Measurements from ENCODE around the gene PPP2R1A.
"Not testable (repeated sequence)": the region's sequence is repeated elsewhere in the genome, so short reads cannot be mapped to it uniquely, and the experiment has no call there.

PPP2R1A gene

DNA sequence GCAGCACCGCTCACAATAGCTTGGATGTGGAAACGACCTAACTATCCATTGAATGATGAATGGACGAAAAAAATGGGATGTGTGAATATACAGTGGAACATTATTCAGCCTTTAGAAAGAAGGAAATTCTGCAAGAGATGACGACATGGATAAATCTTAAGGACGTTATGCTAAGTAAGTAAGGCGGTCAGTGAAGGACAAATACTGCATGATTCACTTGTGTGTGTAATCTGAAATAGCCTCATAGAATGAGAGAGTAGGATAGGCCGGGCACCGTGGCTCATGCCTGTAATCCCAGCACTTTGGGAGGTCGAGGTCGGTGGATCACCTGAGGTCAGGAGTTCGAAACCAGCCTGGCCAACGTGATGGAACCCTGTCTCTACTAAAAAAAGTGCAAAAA lies 54.2 kb downstream of the PPP2R1A start:
- H3K36me3 ChIP-seq (ENCODE audit: control insufficient read depth in 4 of 4, insufficient read depth in 4 of 4, low read length in 3 of 4): no peaks in the 10 kb centered on the region
- 93% methylated on average over 12 of the region's 12 CpGs for WGBS (ENCODE audit: insufficient coverage)
- no peak overlapping the region for H3K4me3 ChIP-seq (ENCODE audit: control insufficient read depth in 1 of 7, extremely low read depth in 1 of 7, insufficient read depth in 4 of 7, low read depth in 2 of 7, low read length in 6 of 7)
- no peaks in the 10 kb centered on the region for H3K27me3 ChIP-seq (replicated peaks in 2 of 5; ENCODE audit: control insufficient read depth in 4 of 5, insufficient read depth in 5 of 5, low read length in 4 of 5)
- ChIA-PET CTCF (interaction anchor here (1.6 kb wide), 1 partner anchor 808 kb away, joined by 3 read pairs; no protein-coding TSS in a partner anchor), POLR2A (interaction anchor here (0.7 kb wide), 1 partner anchor 208 kb away, joined by 5 read pairs; no protein-coding TSS in a partner anchor)
- H3K27ac ChIP-seq (ENCODE audit: insufficient read depth in 1 of 2, low read depth in 1 of 2, low read length in 2 of 2, poor library complexity in 1 of 2, severe bottlenecking in 2 of 2): no peak overlapping the region
- peaks cover 0 to 2% (median 0%) of the 10 kb centered on the region in 5 experiments for H3K9me3 ChIP-seq (ENCODE audit: control extremely low read depth in 1 of 5, control insufficient read depth in 4 of 5, insufficient read depth in 2 of 5, low read depth in 1 of 5, low read length in 4 of 5)
- no peak for DNase-seq
- no peaks in the 10 kb centered on the region for H3K4me1 ChIP-seq (ENCODE audit: control extremely low read depth in 1 of 4, control insufficient read depth in 4 of 4, insufficient read depth in 4 of 4, low read length in 3 of 4)

- Histone ChIP-seq H3K27me3 (replicated peaks in 2 of 5; ENCODE audit: control insufficient read depth in 4 of 5, insufficient read depth in 5 of 5, low read length in 4 of 5) (no peaks in the 10 kb centered on the region), H3K4me3 (ENCODE audit: control insufficient read depth in 1 of 7, extremely low read depth in 1 of 7, insufficient read depth in 4 of 7, low read depth in 2 of 7, low read length in 6 of 7) (no peak overlapping the region), H3K9me3 (ENCODE audit: control extremely low read depth in 1 of 5, control insufficient read depth in 4 of 5, insufficient read depth in 2 of 5, low read depth in 1 of 5, low read length in 4 of 5) (peaks cover 0 to 2% (median 0%) of the 10 kb centered on the region in 5 experiments), H3K4me1 (ENCODE audit: control extremely low read depth in 1 of 4, control insufficient read depth in 4 of 4, insufficient read depth in 4 of 4, low read length in 3 of 4) (no peaks in the 10 kb centered on the region), H3K27ac (ENCODE audit: insufficient read depth in 1 of 2, low read depth in 1 of 2, low read length in 2 of 2, poor library complexity in 1 of 2, severe bottlenecking in 2 of 2) (no peak overlapping the region), H3K36me3 (ENCODE audit: control insufficient read depth in 4 of 4, insufficient read depth in 4 of 4, low read length in 3 of 4) (no peaks in the 10 kb centered on the region)
- ChIA-PET POLR2A (no interaction called here), CTCF (interaction anchor here (0.9 to 2.9 kb wide), 4 partner anchors 11 to 501 kb away, joined by 3 to 10 read pairs (median 4); no protein-coding TSS in a partner anchor)
- 28% methylated on average over 6 of the region's 6 CpGs for WGBS (ENCODE audit: insufficient coverage)
- DNase-seq: peak; percentile 76 to 85 (median 80)
These were observed 58.4 kb downstream of the PPP2R1A start for GRCh38 chr19:52248241-52248640.

DNA sequence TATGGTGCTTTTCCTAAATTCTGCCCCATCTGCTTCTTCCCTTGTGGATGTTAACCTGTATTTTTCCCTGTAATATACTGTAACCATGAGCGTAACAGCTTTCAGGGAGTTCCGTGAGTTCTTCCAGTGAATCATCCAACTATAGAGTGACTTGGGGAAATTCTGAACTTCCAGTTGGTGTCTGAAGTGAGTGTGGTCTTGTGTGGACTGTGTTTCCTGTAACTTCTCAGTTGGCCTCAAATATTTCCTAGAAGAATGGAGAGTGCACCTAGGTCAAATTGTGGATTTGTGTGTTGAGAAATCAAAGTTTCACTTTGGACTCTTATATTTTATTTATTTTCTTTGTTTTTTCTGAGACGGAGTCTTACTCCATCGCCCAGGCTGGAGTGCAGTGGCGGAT lies 68.6 kb downstream of the PPP2R1A start:
- DNase-seq: no peak
- ChIA-PET POLR2A (no interaction called here), CTCF (no interaction called here)
- peaks cover 0 to 13% (median 0%) of the 10 kb centered on the region in 5 experiments for H3K9me3 ChIP-seq (ENCODE audit: control extremely low read depth in 1 of 5, control insufficient read depth in 4 of 5, insufficient read depth in 2 of 5, low read depth in 1 of 5, low read length in 4 of 5)
- WGBS (ENCODE audit: insufficient coverage): 100% methylated on average over 2 of the region's 5 CpGs
- no peaks in the 10 kb centered on the region for H3K27me3 ChIP-seq (replicated peaks in 2 of 5; ENCODE audit: control insufficient read depth in 4 of 5, insufficient read depth in 5 of 5, low read length in 4 of 5)
- no peak overlapping the region for H3K27ac ChIP-seq (ENCODE audit: insufficient read depth in 1 of 2, low read depth in 1 of 2, low read length in 2 of 2, poor library complexity in 1 of 2, severe bottlenecking in 2 of 2)
- no peak overlapping the region for H3K4me3 ChIP-seq (ENCODE audit: control insufficient read depth in 1 of 7, extremely low read depth in 1 of 7, insufficient read depth in 4 of 7, low read depth in 2 of 7, low read length in 6 of 7)
- no peaks in the 10 kb centered on the region for H3K4me1 ChIP-seq (ENCODE audit: control extremely low read depth in 1 of 4, control insufficient read depth in 4 of 4, insufficient read depth in 4 of 4, low read length in 3 of 4)
- no peaks in the 10 kb centered on the region for H3K36me3 ChIP-seq (ENCODE audit: control insufficient read depth in 4 of 4, insufficient read depth in 4 of 4, low read length in 3 of 4)

- POLR2A ChIA-PET; H3K9me3 ChIP-seq (ENCODE audit: control extremely low read depth in 1 of 5, control insufficient read depth in 4 of 5, insufficient read depth in 2 of 5, low read depth in 1 of 5, low read length in 4 of 5); H3K4me3 ChIP-seq (ENCODE audit: control insufficient read depth in 1 of 7, extremely low read depth in 1 of 7, insufficient read depth in 4 of 7, low read depth in 2 of 7, low read length in 6 of 7); H3K4me1 ChIP-seq (ENCODE audit: control extremely low read depth in 1 of 4, control insufficient read depth in 4 of 4, insufficient read depth in 4 of 4, low read length in 3 of 4); DNase-seq; H3K27ac ChIP-seq (ENCODE audit: insufficient read depth in 1 of 2, low read depth in 1 of 2, low read length in 2 of 2, poor library complexity in 1 of 2, severe bottlenecking in 2 of 2); H3K27me3 ChIP-seq (replicated peaks in 2 of 5; ENCODE audit: control insufficient read depth in 4 of 5, insufficient read depth in 5 of 5, low read length in 4 of 5); CTCF ChIA-PET; H3K36me3 ChIP-seq (ENCODE audit: control insufficient read depth in 4 of 4, insufficient read depth in 4 of 4, low read length in 3 of 4): not testable (repeated sequence)
- WGBS (ENCODE audit: insufficient coverage): 100% methylated on average over 1 of the region's 6 CpGs
These were observed 75.7 kb downstream of the PPP2R1A start for GRCh38 chr19:52265556-52265955.

DNA sequence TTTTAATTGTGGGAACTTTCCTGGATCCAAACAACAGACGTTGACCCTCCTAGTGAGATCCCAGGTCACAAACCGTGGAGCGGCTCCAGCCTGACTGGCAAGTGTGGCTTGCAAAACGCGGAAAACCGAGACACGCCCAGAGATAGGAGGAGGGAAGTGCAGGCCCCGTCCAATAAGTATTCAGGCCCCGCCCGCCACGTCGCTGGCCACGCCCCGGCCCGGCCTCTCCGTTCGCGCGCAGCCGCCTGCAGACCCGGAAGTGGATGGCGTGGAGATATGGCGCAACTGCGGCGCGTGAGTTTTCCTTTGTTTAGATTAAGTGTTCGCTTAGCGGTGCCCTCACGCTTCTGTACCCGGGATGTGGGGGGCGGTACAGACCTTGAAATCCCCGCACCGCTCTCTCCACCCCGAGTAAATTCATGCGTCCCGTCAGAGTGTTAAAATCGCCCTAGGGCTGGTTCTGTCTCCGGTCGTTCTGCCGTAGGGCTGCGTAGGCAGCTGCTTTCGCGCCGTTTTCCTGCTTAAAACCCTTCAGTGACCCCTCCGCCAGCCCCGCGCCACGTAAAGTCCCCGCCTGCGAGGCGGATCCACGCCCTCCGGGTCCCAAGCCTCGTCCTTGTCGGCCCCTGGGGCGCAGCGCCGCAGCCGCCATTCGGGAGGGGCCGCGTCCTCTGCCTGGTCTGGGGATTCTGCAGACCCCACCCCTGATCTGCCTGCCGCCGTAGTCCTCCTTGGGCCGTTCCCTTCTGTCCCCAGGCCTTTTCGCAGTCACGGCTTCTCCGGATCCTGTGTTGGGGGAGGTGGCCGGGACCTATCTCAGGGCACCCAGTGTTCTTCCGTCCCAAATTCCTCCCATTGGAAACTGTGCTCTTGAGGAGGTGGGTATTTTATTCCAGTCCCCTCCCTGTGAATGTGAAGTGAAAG lies 79.7 kb downstream of the PPP2R1A start, which contains the start of gene ZNF766:
TSS of gene ZNF766 (plus strand) at position 250 of the 924 bp plus-strand sequence. CDS start at position 277, 27 bp downstream.
- Histone ChIP-seq H3K27ac (ENCODE audit: insufficient read depth in 1 of 2, low read depth in 1 of 2, low read length in 2 of 2, poor library complexity in 1 of 2, severe bottlenecking in 2 of 2) (peak within 1 kb of the TSS; percentile 96 to 98), H3K4me1 (ENCODE audit: control extremely low read depth in 1 of 4, control insufficient read depth in 4 of 4, insufficient read depth in 4 of 4, low read length in 3 of 4) (peaks cover 2 to 17% (median 12%) of the 10 kb centered on the region in 4 experiments), H3K36me3 (ENCODE audit: control insufficient read depth in 4 of 4, insufficient read depth in 4 of 4, low read length in 3 of 4) (peaks cover 9 to 30% (median 22%) of the 10 kb centered on the region in 4 experiments), H3K9me3 (ENCODE audit: control extremely low read depth in 1 of 5, control insufficient read depth in 4 of 5, insufficient read depth in 2 of 5, low read depth in 1 of 5, low read length in 4 of 5) (peaks cover 0 to 29% (median 18%) of the 10 kb centered on the region in 5 experiments), H3K27me3 (replicated peaks in 2 of 5; ENCODE audit: control insufficient read depth in 4 of 5, insufficient read depth in 5 of 5, low read length in 4 of 5) (no peaks in the 10 kb centered on the region), H3K4me3 (ENCODE audit: control insufficient read depth in 1 of 7, extremely low read depth in 1 of 7, insufficient read depth in 4 of 7, low read depth in 2 of 7, low read length in 6 of 7) (peak within 1 kb of the TSS; percentile 85 to 99 (median 95))
- under 1% methylated on average over 61 of the region's 70 CpGs for WGBS (ENCODE audit: insufficient coverage)
- DNase-seq: peak; percentile 93 to 97 (median 96)
- ChIA-PET CTCF (no interaction called here), POLR2A (no interaction called here)

DNA sequence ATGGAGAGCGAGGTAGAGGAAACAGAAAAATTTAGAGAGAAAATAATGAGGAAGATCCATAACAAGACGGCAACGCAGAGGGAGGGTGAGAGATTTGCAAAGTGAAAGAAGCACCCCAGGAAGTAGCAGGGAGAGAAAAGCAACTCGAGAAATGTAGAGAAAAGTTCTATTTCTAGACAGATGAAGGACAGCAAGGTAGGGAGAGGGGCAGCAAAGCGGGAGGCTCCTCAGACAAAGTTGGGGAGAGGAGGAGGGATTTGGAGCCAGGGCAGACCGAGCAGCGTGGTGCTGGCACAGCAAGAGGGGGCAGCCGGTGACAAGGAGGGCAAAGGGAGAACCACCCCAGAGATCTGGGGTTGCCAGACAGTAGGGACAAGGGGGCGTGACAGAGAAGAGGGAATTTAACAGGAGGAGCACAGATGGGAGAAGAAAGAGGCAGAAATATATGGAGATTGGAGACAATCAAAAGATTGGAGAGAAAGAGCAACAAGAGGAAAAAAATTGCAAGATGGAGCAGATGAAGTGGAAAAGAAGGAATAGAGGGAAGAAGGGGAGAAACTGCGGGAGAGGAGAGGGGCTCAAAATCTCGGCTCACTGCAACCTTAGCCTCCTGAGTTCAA lies 80.5 kb downstream of the PPP2R1A start:
- H3K27ac ChIP-seq (ENCODE audit: insufficient read depth in 1 of 2, low read depth in 1 of 2, low read length in 2 of 2, poor library complexity in 1 of 2, severe bottlenecking in 2 of 2): peak overlapping the region; percentile 96 to 98
- DNase-seq: peak; percentile 29 to 52 (median 37)
- peaks cover 14 to 35% (median 28%) of the 10 kb centered on the region in 4 experiments for H3K36me3 ChIP-seq (ENCODE audit: control insufficient read depth in 4 of 4, insufficient read depth in 4 of 4, low read length in 3 of 4)
- H3K9me3 ChIP-seq (ENCODE audit: control extremely low read depth in 1 of 5, control insufficient read depth in 4 of 5, insufficient read depth in 2 of 5, low read depth in 1 of 5, low read length in 4 of 5): peaks cover 0 to 34% (median 24%) of the 10 kb centered on the region in 5 experiments
- no peaks in the 10 kb centered on the region for H3K27me3 ChIP-seq (replicated peaks in 2 of 5; ENCODE audit: control insufficient read depth in 4 of 5, insufficient read depth in 5 of 5, low read length in 4 of 5)
- 15% methylated on average over 11 of the region's 11 CpGs for WGBS (ENCODE audit: insufficient coverage)
- peaks cover 2 to 17% (median 12%) of the 10 kb centered on the region in 4 experiments for H3K4me1 ChIP-seq (ENCODE audit: control extremely low read depth in 1 of 4, control insufficient read depth in 4 of 4, insufficient read depth in 4 of 4, low read length in 3 of 4)
- POLR2A ChIA-PET: no interaction called here
- CTCF ChIA-PET: no interaction called here
- H3K4me3 ChIP-seq (ENCODE audit: control insufficient read depth in 1 of 7, extremely low read depth in 1 of 7, insufficient read depth in 4 of 7, low read depth in 2 of 7, low read length in 6 of 7): peak overlapping the region; percentile 85 to 99 (median 95)
